NOMO-1 treated with dmso at 0.1 percent for 144 hours (cell line): ENCODE measurements around the gene FILIP1L.

ENCODE experiments used
- DNase-seq: peaks from one replicate; lab custom pipeline; 2025; ENCODE audit not compliant: unreplicated experiment; lab: John Stamatoyannopoulos, UW

Gene FILIP1L

GRCh38 chr3:100019719-100020118 is 94.6 kb downstream of the FILIP1L start:
- no peak for DNase-seq

GRCh38 chr3:100018806-100019205 is 95.5 kb downstream of the FILIP1L start:
- no peak for DNase-seq

- no peak for DNase-seq
Measured at GRCh38 chr3:100010087-100010417, 104.2 kb downstream of the FILIP1L start.

- no peak for DNase-seq
Measured at GRCh38 chr3:100009276-100010086, 104.8 kb downstream of the FILIP1L start.

GRCh38 chr3:100008081-100008698 is 106.1 kb downstream of the FILIP1L start:
- no peak for DNase-seq

GRCh38 chr3:100007313-100007712 is 107.0 kb downstream of the FILIP1L start:
- no peak for DNase-seq

GRCh38 chr3:100006570-100007271 is 107.6 kb downstream of the FILIP1L start:
- no peak for DNase-seq

- no peak for DNase-seq
Measured at GRCh38 chr3:100005665-100006393, 108.5 kb downstream of the FILIP1L start.

GRCh38 chr3:100004931-100005330 is 109.4 kb downstream of the FILIP1L start:
- DNase-seq, result no peak

- DNase-seq, result no peak
Measured at GRCh38 chr3:100003609-100004503, 110.4 kb downstream of the FILIP1L start.

- DNase-seq, result no peak
Measured at GRCh38 chr3:100002599-100003350, 111.5 kb downstream of the FILIP1L start.

GRCh38 chr3:100001526-100002270 is 112.6 kb downstream of the FILIP1L start:
- no peak for DNase-seq

GRCh38 chr3:100001083-100001482 is 113.2 kb downstream of the FILIP1L start:
- DNase-seq, result no peak

GRCh38 chr3:99999536-99999935 is 114.8 kb downstream of the FILIP1L start:
- no peak for DNase-seq

- no peak for DNase-seq
Measured at GRCh38 chr3:99997293-99997692, 117.0 kb downstream of the FILIP1L start.

- no peak for DNase-seq
Measured at GRCh38 chr3:99990179-99990578, 124.1 kb downstream of the FILIP1L start.

- DNase-seq, result no peak
Measured at GRCh38 chr3:99984668-99985067, 129.6 kb downstream of the FILIP1L start.

GRCh38 chr3:99984139-99984538 is 130.2 kb downstream of the FILIP1L start:
- DNase-seq, result no peak

- no peak for DNase-seq
Measured at GRCh38 chr3:99982650-99983049, 131.7 kb downstream of the FILIP1L start.
